Kidney tubule cell (primary cell): ENCODE measurements around the gene TRAK2.
"Not testable (repeated sequence)": the region's sequence is repeated elsewhere in the genome, so short reads cannot be mapped to it uniquely, and the experiment has no call there.

Experiments used
- DNase-seq: peaks from one replicate; pipeline ENCODE4 v3.0.0-alpha.2; 2018; ENCODE audit warnings: low spot score

The TRAK2 gene

GRCh38 chr2:201452058-201452921 lies 1.0 kb upstream of the TRAK2 start:
- peak; percentile 42 for DNase-seq

DNA sequence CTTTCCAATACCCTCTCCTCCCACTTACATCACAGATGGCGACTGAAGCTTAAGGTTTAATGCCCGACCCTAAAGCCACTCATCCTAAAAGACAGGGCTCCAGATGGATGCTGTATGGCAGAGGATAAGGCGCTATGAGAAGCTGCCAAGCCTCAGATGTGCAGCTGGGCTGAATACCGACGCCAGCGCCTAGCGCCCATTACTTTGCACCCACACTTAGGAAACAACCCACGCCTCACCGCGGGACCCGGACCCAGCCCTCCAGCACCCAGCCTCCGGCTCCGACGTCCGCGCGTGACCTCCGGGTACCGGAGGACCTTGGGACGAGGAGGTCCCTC lies 335 bp downstream of the TRAK2 start:
- DNase-seq: no peak

DNA sequence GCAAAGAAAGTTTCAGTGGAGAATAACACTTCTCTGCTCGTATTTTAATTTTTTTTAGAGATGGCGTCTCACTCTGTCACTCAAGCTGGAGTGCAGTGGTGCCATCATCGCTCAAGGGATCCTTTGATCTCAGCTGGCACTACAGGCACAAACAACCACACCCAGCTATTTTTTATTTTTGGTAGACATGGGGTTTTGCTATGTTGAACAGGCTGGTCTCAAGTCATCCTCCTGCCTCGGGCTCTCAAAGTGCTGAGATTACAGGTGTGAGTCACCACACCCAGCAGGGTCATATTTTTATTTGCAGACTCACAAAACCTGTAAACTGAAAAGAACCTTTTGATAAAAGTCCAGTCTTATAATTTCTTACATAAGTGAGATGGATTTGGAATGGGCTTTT lies 2.6 kb downstream of the TRAK2 start:
- DNase-seq: no peak

DNA sequence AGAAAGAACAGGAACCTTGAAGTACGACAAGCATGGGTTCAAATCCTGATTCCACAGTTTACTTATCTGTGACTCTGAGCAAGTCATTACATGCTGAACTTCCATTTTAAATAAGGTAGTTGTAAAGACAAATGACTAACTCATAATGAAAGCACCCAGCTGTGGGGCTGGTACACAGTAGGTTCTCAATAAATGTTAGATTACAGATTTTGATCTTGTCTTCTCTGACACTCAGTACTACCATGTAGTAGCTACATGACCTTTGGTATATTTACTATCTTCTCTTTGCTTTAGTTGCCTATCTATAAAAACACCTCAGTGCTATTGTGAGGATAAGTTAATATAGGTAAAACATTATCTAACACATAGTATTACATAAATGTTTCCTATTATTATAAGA lies 3.2 kb downstream of the TRAK2 start:
- DNase-seq: no peak

GRCh38 chr2:201447086-201447485 lies 4.2 kb downstream of the TRAK2 start:
- DNase-seq: no peak

GRCh38 chr2:201444746-201445465 lies 6.4 kb downstream of the TRAK2 start:
- no peak for DNase-seq

- no peak for DNase-seq
These were observed 9.8 kb downstream of the TRAK2 start for GRCh38 chr2:201441409-201441808.

GRCh38 chr2:201440182-201440581 lies 11.1 kb downstream of the TRAK2 start:
- DNase-seq: peak; percentile 13

DNA sequence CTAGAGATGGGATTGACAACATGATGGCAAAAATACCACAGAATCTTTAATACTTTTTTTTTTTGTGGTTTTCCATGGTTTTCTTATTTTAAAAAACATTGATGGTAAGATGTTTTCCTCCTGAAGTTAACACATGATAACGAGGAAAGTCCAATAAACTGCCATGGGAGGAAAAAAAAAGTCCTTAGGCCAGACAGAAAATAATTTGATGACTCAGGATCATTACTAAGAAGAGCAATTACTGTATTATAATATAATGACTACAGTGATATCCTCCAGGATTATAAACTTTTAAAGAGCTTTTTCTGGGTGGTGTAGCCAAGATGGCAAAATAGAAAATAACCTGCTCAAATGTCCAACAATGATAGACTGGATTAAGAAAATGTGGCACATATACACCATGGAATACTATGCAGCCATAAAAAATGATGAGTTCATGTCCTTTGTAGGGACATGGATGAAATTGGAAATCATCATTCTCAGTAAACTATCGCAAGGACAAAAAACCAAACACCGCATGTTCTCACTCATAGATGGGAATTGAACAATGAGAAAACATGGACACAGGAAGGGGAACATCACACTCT lies 11.8 kb downstream of the TRAK2 start:
- not testable (repeated sequence) for DNase-seq

- DNase-seq: no peak
These were observed 15.1 kb downstream of the TRAK2 start for GRCh38 chr2:201436141-201436540.

GRCh38 chr2:201433394-201433995 lies 17.8 kb downstream of the TRAK2 start:
- no peak for DNase-seq

DNA sequence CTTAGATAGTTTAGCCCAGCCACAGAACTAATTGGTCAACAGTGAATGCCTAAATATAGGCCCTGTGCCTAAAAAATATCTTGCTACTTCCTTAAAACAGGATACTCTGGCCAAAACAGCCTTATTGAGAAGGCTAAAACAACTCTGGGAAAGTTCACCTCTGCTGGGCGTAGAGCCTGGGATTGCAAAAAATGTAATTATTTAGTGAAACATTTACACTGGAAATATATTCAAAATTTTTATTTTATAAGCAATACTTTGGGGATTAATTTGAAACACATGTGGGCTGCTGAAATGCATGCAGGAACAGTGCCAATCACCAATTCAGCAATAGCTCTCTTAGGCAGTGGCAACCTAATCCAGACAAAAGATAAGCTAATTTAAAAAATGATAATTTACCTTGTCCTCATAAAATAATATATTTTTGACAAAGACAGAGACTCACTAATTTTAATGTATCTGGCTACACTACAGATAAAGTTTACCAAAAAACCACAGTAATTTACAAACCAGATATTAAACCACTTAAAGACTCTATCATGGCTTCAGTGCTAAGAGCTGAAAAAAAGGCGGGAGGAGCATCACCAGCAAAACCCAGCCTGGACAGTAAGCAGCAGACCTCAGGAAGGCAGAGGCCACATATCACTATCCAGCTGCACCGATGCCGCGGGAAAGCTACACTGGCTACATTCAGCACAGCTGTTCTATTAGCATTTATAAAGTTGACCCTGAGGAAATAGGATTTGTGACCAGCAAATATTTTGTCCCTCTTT lies 18.5 kb downstream of the TRAK2 start:
- no peak for DNase-seq

DNA sequence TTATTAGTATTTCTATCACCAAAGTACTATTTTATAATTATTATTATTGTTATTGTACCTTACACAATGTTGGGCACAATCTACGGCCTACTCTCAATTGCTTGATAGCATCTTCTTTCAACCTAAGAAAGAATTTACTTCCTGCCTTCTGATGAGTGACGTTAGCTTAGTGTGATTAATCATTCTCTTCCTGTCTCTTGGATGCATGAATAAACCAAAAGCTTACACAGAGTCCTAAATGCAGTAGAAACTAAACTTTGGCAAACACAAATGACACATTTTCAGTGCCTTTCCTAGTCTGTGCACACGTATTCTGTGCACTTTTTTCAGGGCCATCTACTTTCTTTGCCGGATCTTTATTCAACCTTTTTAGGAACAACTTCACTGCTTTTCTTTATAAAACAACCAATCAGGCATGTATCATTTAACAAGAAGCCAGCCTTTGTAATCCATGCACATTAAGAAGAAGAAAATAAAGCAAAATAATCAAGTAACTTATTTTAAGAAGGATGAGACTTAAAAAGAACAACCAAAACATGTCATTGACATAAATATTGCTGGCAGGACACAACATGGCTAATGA lies 19.1 kb downstream of the TRAK2 start:
- peak; percentile 86 for DNase-seq

DNA sequence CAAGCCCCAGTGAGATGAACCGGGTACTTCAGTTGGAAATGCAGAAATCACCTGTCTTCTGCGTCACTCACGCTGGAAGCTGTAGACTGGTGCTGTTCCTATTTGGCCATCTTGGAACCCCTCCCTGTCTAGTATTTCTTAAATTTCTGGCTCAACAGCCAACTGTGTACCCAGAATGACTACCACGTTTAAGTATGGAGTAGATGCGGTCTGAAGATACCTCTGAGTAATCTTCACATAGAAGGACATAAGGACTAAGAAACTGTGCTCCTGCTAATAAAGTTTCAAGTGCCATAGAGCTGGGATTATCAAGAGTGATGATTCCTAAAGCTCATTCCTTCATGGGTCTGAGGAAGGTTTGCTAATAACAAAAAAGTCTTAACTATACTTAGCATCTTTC lies 20.4 kb downstream of the TRAK2 start:
- no peak for DNase-seq

DNA sequence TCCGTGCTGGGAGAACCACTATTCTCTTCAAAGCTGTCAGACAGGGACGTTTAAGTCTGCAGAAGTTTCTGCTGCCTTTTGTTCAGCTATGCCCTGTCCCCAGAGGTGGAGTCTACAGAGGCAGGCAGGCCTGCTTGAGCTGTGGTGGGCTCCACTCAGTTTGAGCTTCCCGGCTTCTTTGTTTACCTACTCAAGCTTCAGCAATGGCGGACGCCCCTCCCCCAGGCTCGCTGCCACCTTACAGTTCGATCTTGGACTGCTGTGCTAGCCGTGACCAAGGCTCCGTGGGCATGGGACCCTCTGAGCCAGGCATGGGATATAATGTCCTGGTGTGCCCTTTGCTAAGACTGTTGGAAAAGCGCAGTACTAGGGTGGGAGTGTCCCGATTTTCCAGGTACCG lies 20.9 kb downstream of the TRAK2 start:
- DNase-seq: not testable (repeated sequence)

GRCh38 chr2:201429835-201430234 lies 21.4 kb downstream of the TRAK2 start:
- DNase-seq: not testable (repeated sequence)

DNA sequence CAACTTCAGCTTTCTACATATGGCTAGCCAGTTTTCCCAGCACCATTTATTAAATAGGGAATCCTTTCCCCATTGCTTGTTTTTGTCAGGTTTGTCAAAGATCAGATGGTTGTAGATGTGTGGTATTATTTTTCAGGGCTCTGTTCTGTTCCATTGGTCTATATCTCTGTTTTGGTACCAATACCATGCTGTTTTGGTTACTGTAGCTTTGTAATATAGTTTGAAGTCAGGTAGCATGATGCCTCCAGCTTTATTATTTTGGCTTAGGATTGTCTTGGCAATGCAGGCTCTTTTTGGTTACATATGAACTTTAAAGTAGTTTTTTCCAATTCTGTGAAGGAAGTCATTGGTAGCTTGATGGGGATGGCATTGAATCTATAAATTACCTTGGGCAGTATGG lies 22.9 kb downstream of the TRAK2 start:
- DNase-seq: not testable (repeated sequence)

- no peak for DNase-seq
These were observed 25.3 kb downstream of the TRAK2 start for GRCh38 chr2:201425952-201426351.

GRCh38 chr2:201420442-201421113 lies 30.7 kb downstream of the TRAK2 start:
- peak; percentile 90 for DNase-seq

DNA sequence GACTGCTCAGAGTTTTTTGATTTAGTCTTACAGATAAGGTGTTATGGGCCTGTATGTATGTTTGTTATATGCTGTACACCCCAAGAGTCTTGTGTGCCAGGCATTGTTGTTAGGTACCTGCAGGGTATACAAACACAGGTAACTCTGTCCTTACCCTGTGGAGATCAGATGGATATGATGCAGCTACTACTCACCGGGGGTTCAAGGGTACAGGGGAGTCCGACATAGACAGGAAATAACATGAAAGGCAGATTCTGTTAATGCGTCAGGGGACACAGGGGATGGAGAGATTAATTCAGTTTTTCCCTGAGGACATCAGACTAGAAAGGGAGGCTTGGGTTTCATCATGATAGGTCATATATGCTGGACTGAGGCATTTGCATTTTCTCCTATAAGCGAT lies 31.3 kb downstream of the TRAK2 start:
- DNase-seq: no peak

GRCh38 chr2:201419057-201419635 lies 32.1 kb downstream of the TRAK2 start:
- DNase-seq: no peak
